HCT116 (cell line): ENCODE results near the gene SOCS7.

Experiments used
- CTCF ChIP-seq, 3 experiments: fragments of 200-600 bp in 1 of 3; sonication (generic) in 1 of 3; IDR thresholded peaks in 2 of 3; conservative IDR thresholded peaks in 1 of 3; 2 replicates each; pipeline ENCODE4 v1.5.1; 2012 to 2017; ENCODE audit warnings: low read depth in 2 of 3, low read length in 2 of 3, antibody characterized with exemption in 1 of 3, borderline replicate concordance in 1 of 3, control low read depth in 1 of 3, mild to moderate bottlenecking in 1 of 3, mixed read lengths in 1 of 3, mixed run types in 1 of 3, moderate library complexity in 1 of 3; ENCODE audit not compliant: insufficient read depth in 1 of 3
- MAX ChIP-seq: IDR thresholded peaks from 2 replicates; pipeline ENCODE4 v1.6.1; 2012
- POLR2A ChIP-seq: IDR thresholded peaks from 2 replicates; pipeline ENCODE4 v1.7.0; 2011; ENCODE audit warnings: borderline replicate concordance; ENCODE audit not compliant: insufficient read depth, insufficient read length; ENCODE audit errors: extremely low read depth
- RAD21 ChIP-seq: IDR thresholded peaks from 2 replicates; pipeline ENCODE4 v1.6.1; 2012; ENCODE audit warnings: low read depth, mild to moderate bottlenecking
- SP1 ChIP-seq: IDR thresholded peaks from 2 replicates; pipeline ENCODE4 v1.6.1; 2012; ENCODE audit warnings: low read depth
- YY1 ChIP-seq: IDR thresholded peaks from 2 replicates; pipeline ENCODE4 v1.6.1; 2011; ENCODE audit warnings: low read length, low read depth, moderate library complexity, mild to moderate bottlenecking; ENCODE audit not compliant: insufficient replicate concordance; ENCODE audit errors: extremely low read depth

GRCh38 chr17:38426441-38426840 lies 74.8 kb downstream of the SOCS7 start:
- no peak for TF ChIP-seq POLR2A
- no peak for TF ChIP-seq SP1
- TF ChIP-seq RAD21 = no peak
- TF ChIP-seq CTCF (IDR thresholded peaks at IDR 0.05 in 2 of 3, conservative IDR thresholded peaks at IDR 0.05 in 1 of 3; ENCODE audit: borderline replicate concordance in 1 of 3, insufficient read depth in 1 of 3, low read depth in 2 of 3, low read length in 2 of 3) = no peak
- no peak for TF ChIP-seq YY1
- no peak for TF ChIP-seq MAX
